SHP77 treated with DMSO at 0.1 percent for 48 hours (cell line): Measurements from ENCODE around the gene PFDN6.
"Not testable (repeated sequence)": the region's sequence is repeated elsewhere in the genome, so short reads cannot be mapped to it uniquely, and the experiment has no call there.

Source experiments
- DNase-seq: peaks from one replicate; lab custom pipeline; 2025; lab: John Stamatoyannopoulos, UW

The PFDN6 gene

GRCh38 chr6:33288921-33289783, at the start of gene PFDN6, which contains the start of gene WDR46:
TSS of gene PFDN6 (plus strand) at chr6:33289601. CDS start at chr6:33289857, 256 bp downstream.
TSS of gene WDR46 (minus strand) at chr6:33289239. CDS start at chr6:33289170, 69 bp downstream.
- DNase-seq: peak; percentile 95

- no peak for DNase-seq
Measured at GRCh38 chr6:33241968-33242367, 47.4 kb upstream of the PFDN6 start.

- no peak for DNase-seq
Measured at GRCh38 chr6:33243476-33243875, 45.9 kb upstream of the PFDN6 start.

GRCh38 chr6:33247977-33248642, 41.3 kb upstream of the PFDN6 start:
- DNase-seq: peak; percentile 45

- DNase-seq: peak; percentile 45
Measured at GRCh38 chr6:33248643-33248931, 40.8 kb upstream of the PFDN6 start.

- DNase-seq: peak; percentile 97
Measured at GRCh38 chr6:33248932-33249731, 40.3 kb upstream of the PFDN6 start.

- DNase-seq: no peak
Measured at GRCh38 chr6:33249732-33250630, 39.4 kb upstream of the PFDN6 start.

GRCh38 chr6:33250731-33251130, 38.7 kb upstream of the PFDN6 start:
- DNase-seq: no peak

GRCh38 chr6:33251395-33252012, 37.9 kb upstream of the PFDN6 start:
- no peak for DNase-seq

- DNase-seq: no peak
Measured at GRCh38 chr6:33252759-33253158, 36.6 kb upstream of the PFDN6 start.

GRCh38 chr6:33254591-33254990, 34.8 kb upstream of the PFDN6 start:
- DNase-seq: no peak

- no peak for DNase-seq
Measured at GRCh38 chr6:33259032-33259431, 30.4 kb upstream of the PFDN6 start.

GRCh38 chr6:33262490-33262889, 26.9 kb upstream of the PFDN6 start:
- DNase-seq: not testable (repeated sequence)

GRCh38 chr6:33264015-33264414, 25.4 kb upstream of the PFDN6 start:
- no peak for DNase-seq

- DNase-seq: peak; percentile 50
Measured at GRCh38 chr6:33271117-33271467, 18.3 kb upstream of the PFDN6 start.

- DNase-seq: peak; percentile 93
Measured at GRCh38 chr6:33271468-33272274, 17.7 kb upstream of the PFDN6 start, which contains the start of the genes RPS18 and VPS52. TSS of gene RPS18 (plus strand) at chr6:33272075. CDS start at chr6:33272120, 45 bp downstream. TSS of gene VPS52 (minus strand) at chr6:33271876. CDS start at chr6:33271675, 201 bp downstream.

GRCh38 chr6:33272275-33273128, 16.9 kb upstream of the PFDN6 start:
- DNase-seq: no peak

- DNase-seq: no peak
Measured at GRCh38 chr6:33273129-33273923, 16.1 kb upstream of the PFDN6 start.
